Effector CD8-positive, alpha-beta T cell (primary cell): ENCODE results near the gene MOSMO.
"Not testable (repeated sequence)": the region's sequence is repeated elsewhere in the genome, so short reads cannot be mapped to it uniquely, and the experiment has no call there.

Experiments used
- DNase-seq: peaks from one replicate; lab custom pipeline; 2025; lab: John Stamatoyannopoulos, UW

Gene MOSMO

GRCh38 chr16:22093331-22093730 lies 85.4 kb downstream of the MOSMO start:
- no peak for DNase-seq

GRCh38 chr16:22093996-22094395 lies 86.1 kb downstream of the MOSMO start:
- DNase-seq, result no peak

- no peak for DNase-seq
These were observed 90.7 kb downstream of the MOSMO start for GRCh38 chr16:22098405-22099255.

- no peak for DNase-seq
These were observed 91.5 kb downstream of the MOSMO start for GRCh38 chr16:22099256-22099975.

- DNase-seq, result no peak
These were observed 95.5 kb downstream of the MOSMO start for GRCh38 chr16:22103441-22103840.

GRCh38 chr16:22109258-22109898 lies 101.5 kb downstream of the MOSMO start:
- no peak for DNase-seq

- DNase-seq, result not testable (repeated sequence)
These were observed 103.7 kb downstream of the MOSMO start for GRCh38 chr16:22111629-22112028.

- no peak for DNase-seq
These were observed 108.3 kb downstream of the MOSMO start for GRCh38 chr16:22116095-22116700.

- no peak for DNase-seq
These were observed 109.7 kb downstream of the MOSMO start for GRCh38 chr16:22117609-22118008.

GRCh38 chr16:22120440-22120839 lies 112.5 kb downstream of the MOSMO start:
- no peak for DNase-seq

GRCh38 chr16:22122239-22122638 lies 114.3 kb downstream of the MOSMO start:
- no peak for DNase-seq

GRCh38 chr16:22123146-22123545 lies 115.2 kb downstream of the MOSMO start:
- no peak for DNase-seq

GRCh38 chr16:22123759-22124490 lies 116.0 kb downstream of the MOSMO start:
- DNase-seq, result no peak

GRCh38 chr16:22124583-22125284 lies 116.8 kb downstream of the MOSMO start:
- DNase-seq, result no peak

GRCh38 chr16:22126037-22126558 lies 118.2 kb downstream of the MOSMO start:
- no peak for DNase-seq

GRCh38 chr16:22128537-22128936 lies 120.6 kb downstream of the MOSMO start:
- not testable (repeated sequence) for DNase-seq

GRCh38 chr16:22130528-22130927 lies 122.6 kb downstream of the MOSMO start:
- DNase-seq, result no peak

GRCh38 chr16:22132801-22133200 lies 124.9 kb downstream of the MOSMO start:
- DNase-seq, result no peak
